GM12873 (cell line): ENCODE data around the gene SLC25A17.

Source experiments
- TF ChIP-seq, protein P1 (sequence below): IDR thresholded peaks from 2 replicates; pipeline ENCODE4 v1.5.1; 2012; ENCODE audit warnings: low read depth, mild to moderate bottlenecking, moderate library complexity, low read length, control low read depth; ENCODE audit not compliant: insufficient read depth; ENCODE audit errors: missing control alignments

SLC25A17 gene

DNA sequence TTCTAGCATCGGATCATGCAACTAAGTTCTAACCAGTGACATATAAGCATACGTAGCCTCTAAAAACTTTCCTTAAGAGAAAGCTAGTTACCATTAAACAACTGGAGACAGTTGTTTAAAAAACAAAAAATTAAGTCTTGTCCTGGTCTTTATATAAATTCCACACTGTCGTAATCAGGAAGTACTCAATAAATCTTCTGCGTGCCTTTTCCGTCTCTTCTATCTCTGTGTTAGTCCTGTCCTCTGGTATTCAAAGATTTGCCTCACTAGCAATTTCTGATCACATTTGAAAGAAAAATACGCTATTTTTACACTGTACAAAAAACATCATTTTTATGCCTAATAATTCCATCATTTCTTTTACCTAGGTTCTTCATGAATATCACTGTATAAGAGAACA, 10.0 kb upstream of the SLC25A17 start:
- TF ChIP-seq, protein P1, sequence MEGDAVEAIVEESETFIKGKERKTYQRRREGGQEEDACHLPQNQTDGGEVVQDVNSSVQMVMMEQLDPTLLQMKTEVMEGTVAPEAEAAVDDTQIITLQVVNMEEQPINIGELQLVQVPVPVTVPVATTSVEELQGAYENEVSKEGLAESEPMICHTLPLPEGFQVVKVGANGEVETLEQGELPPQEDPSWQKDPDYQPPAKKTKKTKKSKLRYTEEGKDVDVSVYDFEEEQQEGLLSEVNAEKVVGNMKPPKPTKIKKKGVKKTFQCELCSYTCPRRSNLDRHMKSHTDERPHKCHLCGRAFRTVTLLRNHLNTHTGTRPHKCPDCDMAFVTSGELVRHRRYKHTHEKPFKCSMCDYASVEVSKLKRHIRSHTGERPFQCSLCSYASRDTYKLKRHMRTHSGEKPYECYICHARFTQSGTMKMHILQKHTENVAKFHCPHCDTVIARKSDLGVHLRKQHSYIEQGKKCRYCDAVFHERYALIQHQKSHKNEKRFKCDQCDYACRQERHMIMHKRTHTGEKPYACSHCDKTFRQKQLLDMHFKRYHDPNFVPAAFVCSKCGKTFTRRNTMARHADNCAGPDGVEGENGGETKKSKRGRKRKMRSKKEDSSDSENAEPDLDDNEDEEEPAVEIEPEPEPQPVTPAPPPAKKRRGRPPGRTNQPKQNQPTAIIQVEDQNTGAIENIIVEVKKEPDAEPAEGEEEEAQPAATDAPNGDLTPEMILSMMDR, result no peak

DNA sequence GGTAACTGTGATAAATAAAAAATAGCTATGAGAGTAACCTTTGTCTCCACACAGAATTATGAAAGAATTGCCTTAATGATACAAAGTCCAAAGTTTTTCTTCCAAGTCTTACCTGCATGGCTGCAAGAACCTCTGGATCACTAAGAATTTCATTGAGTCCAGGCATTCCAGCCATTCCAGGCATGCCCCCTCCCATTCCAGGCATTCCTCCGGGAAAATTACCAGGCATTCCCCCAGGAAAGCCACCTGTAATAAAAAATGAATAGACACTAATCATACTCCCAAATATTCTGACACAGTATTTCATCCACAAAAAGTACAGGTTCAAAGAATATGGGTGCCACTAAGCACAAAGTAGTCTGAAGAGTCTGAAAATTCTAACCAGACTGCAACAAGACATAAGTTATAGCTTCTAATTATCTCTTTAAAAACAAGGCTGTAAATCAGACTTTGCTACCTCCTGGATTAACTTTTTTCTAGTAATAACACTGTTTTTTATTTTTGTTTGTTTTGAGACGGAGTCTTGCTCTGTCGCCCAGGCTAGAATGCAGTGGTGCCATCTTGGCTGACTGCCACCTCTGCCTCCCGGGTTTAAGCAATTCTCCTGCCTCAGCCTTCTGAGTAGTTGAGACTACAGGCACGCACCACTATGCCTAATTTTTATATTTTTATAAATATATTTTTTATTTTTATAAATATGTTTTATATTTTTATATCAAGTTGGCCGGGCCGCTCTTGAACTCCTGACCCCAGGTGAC, 8.0 kb upstream of the SLC25A17 start:
- TF ChIP-seq, protein P1, result no peak

DNA sequence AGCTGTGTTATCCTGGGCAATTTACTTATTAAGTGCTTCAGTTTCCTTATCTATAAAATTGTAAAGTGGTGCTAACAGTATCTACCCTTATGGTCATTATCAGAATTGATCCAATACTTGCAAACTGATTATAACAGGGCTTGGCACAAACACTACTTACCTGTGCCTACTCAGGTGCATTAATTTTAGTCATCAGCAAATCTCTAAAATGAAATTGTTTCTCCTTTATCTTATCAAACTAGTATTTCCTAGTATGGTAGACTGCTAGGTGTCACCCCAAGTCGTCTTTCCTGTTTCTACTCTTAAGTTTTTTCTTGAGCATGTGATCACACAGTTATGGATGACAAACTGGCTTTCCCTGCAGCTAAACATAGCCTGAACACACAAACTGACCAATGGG, 4.3 kb upstream of the SLC25A17 start:
- TF ChIP-seq, protein P1, result no peak

DNA sequence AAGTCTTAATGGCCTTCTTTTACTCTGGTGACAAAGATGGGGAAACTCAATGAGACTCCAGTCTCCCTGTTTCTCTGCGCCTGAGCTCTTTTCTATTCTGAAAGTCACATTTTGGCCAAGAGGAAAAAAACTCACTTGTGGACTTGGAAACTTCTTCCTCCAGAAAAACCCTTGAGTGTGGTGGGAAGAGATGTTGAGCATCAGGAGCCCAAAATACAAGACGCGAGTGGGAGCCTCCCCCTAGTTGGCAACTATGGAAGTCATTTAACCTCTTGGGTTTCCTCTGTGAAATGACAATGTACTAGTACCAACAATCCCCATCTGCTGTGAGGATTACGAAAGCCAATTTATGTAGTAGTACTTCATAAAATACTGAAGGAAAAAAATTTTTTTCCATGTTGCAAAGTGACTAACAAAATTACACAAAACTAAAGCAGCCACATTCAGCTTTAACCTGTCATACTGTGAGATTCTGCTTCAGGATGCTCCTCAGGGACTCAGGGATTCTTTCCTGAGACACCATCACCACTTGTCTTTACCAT, 524 bp upstream of the SLC25A17 start:
- TF ChIP-seq, protein P1, result no peak

DNA sequence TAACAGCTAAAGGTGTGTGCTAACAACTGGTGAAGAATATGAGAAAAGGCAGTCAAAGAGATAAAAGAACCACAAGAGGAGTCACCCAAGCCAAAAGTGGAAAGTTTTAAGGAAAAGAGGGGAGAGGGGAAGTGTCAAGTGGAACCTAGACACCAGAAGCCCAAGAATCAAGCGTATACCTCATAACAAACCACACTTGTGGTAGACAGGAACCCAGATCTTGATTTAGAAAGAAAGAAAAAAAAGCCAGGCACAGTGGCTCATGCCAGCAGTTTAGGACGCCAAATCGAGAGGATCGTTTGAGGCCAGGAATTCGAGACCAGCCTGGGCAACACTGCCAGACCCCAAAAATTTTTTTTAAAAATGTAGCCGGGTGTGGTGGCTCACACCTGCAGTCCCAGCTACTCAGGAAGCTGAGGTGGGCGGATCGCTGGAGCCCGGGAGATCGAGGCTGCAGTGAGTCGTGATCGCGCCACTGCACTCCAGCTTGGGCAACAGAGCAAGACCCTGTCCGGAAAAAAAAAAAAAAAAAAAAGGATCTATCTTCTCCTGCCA, 877 bp downstream of the SLC25A17 start:
- TF ChIP-seq, protein P1, result no peak

- TF ChIP-seq, protein P1, result no peak
These were observed 1.4 kb downstream of the SLC25A17 start for GRCh38 chr22:40817737-40818136.

GRCh38 chr22:40813912-40814315, 5.2 kb downstream of the SLC25A17 start:
- TF ChIP-seq, protein P1, result no peak
